Astrocyte (in vitro differentiated cells and primary cell): ENCODE measurements around the gene ATN1. TPM values are rescaled to one million over a fixed set of nuclear protein-coding genes. Genes with fewer than 3 reads are reported as not detected.
"Not testable (repeated sequence)": the region's sequence is repeated elsewhere in the genome, so short reads cannot be mapped to it uniquely, and the experiment has no call there.

Source experiments
- DNase-seq: peaks from one replicate; pipeline ENCODE4 v3.0.0-alpha.2; 2010; ENCODE audit warnings: low read depth
- FAIRE-seq: peaks from 2 replicates; lab custom pipeline; 2011; peaks lifted over from hg19 to GRCh38; lab: Jason Lieb, UNC
- H2AFZ ChIP-seq: 2 replicates; pipeline ENCODE4 v1.6.0; 2012; ENCODE audit warnings: low read depth, low read length, inconsistent platforms
- H3K27ac ChIP-seq: 2 replicates; pipeline ENCODE4 v1.5.1; 2011; ENCODE audit warnings: low read depth, low read length, inconsistent platforms
- H3K27me3 ChIP-seq: 2 replicates; pipeline ENCODE4 v1.6.0; 2011; ENCODE audit warnings: low read length, inconsistent platforms; ENCODE audit not compliant: insufficient read depth
- H3K36me3 ChIP-seq: 2 replicates; pipeline ENCODE4 v1.5.1; 2011; ENCODE audit warnings: low read length, inconsistent platforms; ENCODE audit not compliant: insufficient read depth
- H3K4me1 ChIP-seq: 2 replicates; pipeline ENCODE4 v1.5.1; 2011; ENCODE audit warnings: low read length, inconsistent platforms; ENCODE audit not compliant: insufficient read depth
- H3K4me2 ChIP-seq: 2 replicates; pipeline ENCODE4 v1.6.0; 2012; ENCODE audit warnings: low read length, inconsistent platforms
- H3K4me3 ChIP-seq: 2 replicates; pipeline ENCODE4 v1.5.1; 2011; ENCODE audit warnings: low read depth, mild to moderate bottlenecking, low read length, inconsistent platforms; ENCODE audit not compliant: insufficient read depth
- H3K79me2 ChIP-seq: 2 replicates; pipeline ENCODE4 v1.6.0; 2012; ENCODE audit warnings: mild to moderate bottlenecking, low read length, inconsistent platforms; ENCODE audit not compliant: insufficient read depth
- H3K9ac ChIP-seq: 2 replicates; pipeline ENCODE4 v1.6.0; 2012; ENCODE audit warnings: mild to moderate bottlenecking, low read length, inconsistent platforms
- H3K9me3 ChIP-seq: 2 replicates; pipeline ENCODE4 v1.5.1; 2012; ENCODE audit warnings: low read depth, mild to moderate bottlenecking, low read length, inconsistent platforms; ENCODE audit not compliant: insufficient read depth
- H4K20me1 ChIP-seq: 2 replicates; pipeline ENCODE4 v1.6.0; 2012; ENCODE audit warnings: low read length, inconsistent platforms; ENCODE audit not compliant: insufficient read depth
- H3K27ac Mint-ChIP-seq: one replicate; pipeline ENCODE4 v1.8.0; 2021; ENCODE audit warnings: mild to moderate bottlenecking, mixed read lengths; ENCODE audit not compliant: unreplicated experiment
- H3K27me3 Mint-ChIP-seq: one replicate; pipeline ENCODE4 v1.8.0; 2021; ENCODE audit warnings: low read depth, mixed read lengths; ENCODE audit not compliant: unreplicated experiment
- H3K36me3 Mint-ChIP-seq: one replicate; pipeline ENCODE4 v1.8.0; 2021; ENCODE audit warnings: low read depth, mixed read lengths; ENCODE audit not compliant: unreplicated experiment
- H3K4me1 Mint-ChIP-seq: one replicate; pipeline ENCODE4 v1.8.0; 2021; ENCODE audit warnings: low read depth, mixed read lengths; ENCODE audit not compliant: unreplicated experiment
- H3K4me3 Mint-ChIP-seq: one replicate; pipeline ENCODE4 v1.8.0; 2021; ENCODE audit warnings: mild to moderate bottlenecking, moderate library complexity, mixed read lengths; ENCODE audit not compliant: unreplicated experiment
- H3K9me3 Mint-ChIP-seq: one replicate; pipeline ENCODE4 v1.8.0; 2021; ENCODE audit warnings: mild to moderate bottlenecking, mixed read lengths; ENCODE audit not compliant: unreplicated experiment
- EZH2 ChIP-seq: IDR thresholded peaks from 2 replicates; pipeline ENCODE4 v1.6.1; 2012; ENCODE audit warnings: mild to moderate bottlenecking, low read length, inconsistent platforms; ENCODE audit not compliant: insufficient read depth
- total RNA-seq: library from RNA; stranded (reverse); gene quantifications from 2 replicates; pipeline ENCODE4 v1.2.1, GENCODE V29; 2021
- TF ChIP-seq, protein P1 (sequence below): IDR thresholded peaks from 2 replicates; pipeline ENCODE4 v1.5.1; 2011; ENCODE audit warnings: low read depth, mild to moderate bottlenecking, inconsistent platforms, low read length, moderate library complexity; ENCODE audit not compliant: insufficient read depth

Gene ATN1
- total RNA-seq, 1 donor from 2014 or later = 97.8 TPM

DNA sequence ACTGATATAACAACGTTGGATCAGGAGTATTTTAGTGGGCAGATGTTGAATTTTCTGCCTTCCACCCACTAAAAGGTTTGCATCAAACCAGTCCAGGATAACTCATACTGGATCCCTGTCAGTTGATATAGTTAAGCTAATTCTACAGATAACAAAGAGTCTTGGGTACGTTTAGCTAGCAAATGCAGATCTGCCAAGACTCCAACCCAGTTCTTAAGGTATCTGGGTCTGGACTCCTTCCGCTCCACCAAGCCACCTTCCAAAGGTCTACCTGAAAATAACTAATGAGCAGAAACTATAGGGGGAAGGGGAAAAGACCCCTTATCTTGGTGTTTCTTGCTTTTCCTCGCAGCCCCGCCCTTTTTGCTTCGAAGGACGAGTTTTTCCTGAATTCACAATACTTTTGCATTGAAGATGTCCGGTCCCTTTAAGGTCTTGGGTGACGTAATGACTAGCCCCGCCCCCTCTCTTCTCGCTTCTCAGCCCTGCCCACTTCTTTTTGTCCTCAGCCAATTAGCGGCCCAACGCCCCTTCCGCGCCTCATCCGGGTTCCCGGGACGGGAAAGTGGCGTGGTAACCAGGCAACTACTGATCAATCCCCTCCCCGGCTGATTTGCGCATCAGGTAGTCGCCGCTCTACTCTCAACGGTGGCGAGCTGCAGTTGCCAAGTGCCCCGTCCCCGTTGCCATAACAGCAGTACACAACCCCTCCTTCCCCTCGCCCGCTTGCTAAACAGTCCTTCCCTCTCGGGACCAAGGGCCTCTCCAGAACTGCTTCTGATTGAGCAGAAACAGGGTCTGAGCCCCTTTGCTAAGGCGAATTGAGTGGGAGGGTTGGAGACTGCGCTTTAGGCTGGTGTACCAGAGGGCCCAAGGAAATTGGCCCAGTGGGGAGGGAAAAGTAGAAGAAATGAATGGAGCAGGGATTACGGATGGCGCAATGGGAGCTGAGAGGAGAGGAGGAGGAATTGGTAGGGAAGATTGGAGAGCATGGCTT is 23.2 kb upstream of the ATN1 start, which contains the start of gene LRRC23:
Gene LRRC23, plus strand, starts transcription at position 543 of the 997 bp plus-strand sequence. CDS start 812 bp downstream, outside the sequence.
- no peaks in the 10 kb centered on the region for H3K79me2 ChIP-seq
- FAIRE-seq (peak; percentile 95), DNase-seq (peak; percentile 87)
- peak within 1 kb of the TSS; percentile 78 for H2AFZ ChIP-seq
- H3K4me3 ChIP-seq = peak within 1 kb of the TSS; percentile 66
- Mint-ChIP-seq H3K9me3 (no peaks in the 10 kb centered on the region), H3K27me3 (no peaks in the 10 kb centered on the region), H3K36me3 (no peaks in the 10 kb centered on the region), H3K27ac (no peak within 1 kb of the TSS), H3K4me1 (no peaks in the 10 kb centered on the region), H3K4me3 (no peak within 1 kb of the TSS)
- H3K27ac ChIP-seq = peak within 1 kb of the TSS; percentile 54
- no peaks in the 10 kb centered on the region for H4K20me1 ChIP-seq
- no peaks in the 10 kb centered on the region for H3K36me3 ChIP-seq
- H3K4me2 ChIP-seq = peak within 1 kb of the TSS; percentile 92
- no peaks in the 10 kb centered on the region for H3K27me3 ChIP-seq
- H3K4me1 ChIP-seq = peaks cover 6% of the 10 kb centered on the region
- TF ChIP-seq, protein P1, sequence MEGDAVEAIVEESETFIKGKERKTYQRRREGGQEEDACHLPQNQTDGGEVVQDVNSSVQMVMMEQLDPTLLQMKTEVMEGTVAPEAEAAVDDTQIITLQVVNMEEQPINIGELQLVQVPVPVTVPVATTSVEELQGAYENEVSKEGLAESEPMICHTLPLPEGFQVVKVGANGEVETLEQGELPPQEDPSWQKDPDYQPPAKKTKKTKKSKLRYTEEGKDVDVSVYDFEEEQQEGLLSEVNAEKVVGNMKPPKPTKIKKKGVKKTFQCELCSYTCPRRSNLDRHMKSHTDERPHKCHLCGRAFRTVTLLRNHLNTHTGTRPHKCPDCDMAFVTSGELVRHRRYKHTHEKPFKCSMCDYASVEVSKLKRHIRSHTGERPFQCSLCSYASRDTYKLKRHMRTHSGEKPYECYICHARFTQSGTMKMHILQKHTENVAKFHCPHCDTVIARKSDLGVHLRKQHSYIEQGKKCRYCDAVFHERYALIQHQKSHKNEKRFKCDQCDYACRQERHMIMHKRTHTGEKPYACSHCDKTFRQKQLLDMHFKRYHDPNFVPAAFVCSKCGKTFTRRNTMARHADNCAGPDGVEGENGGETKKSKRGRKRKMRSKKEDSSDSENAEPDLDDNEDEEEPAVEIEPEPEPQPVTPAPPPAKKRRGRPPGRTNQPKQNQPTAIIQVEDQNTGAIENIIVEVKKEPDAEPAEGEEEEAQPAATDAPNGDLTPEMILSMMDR = no peak
- TF ChIP-seq EZH2 = no peak
- peak within 1 kb of the TSS; percentile 84 for H3K9ac ChIP-seq
- H3K9me3 ChIP-seq = no peaks in the 10 kb centered on the region

DNA sequence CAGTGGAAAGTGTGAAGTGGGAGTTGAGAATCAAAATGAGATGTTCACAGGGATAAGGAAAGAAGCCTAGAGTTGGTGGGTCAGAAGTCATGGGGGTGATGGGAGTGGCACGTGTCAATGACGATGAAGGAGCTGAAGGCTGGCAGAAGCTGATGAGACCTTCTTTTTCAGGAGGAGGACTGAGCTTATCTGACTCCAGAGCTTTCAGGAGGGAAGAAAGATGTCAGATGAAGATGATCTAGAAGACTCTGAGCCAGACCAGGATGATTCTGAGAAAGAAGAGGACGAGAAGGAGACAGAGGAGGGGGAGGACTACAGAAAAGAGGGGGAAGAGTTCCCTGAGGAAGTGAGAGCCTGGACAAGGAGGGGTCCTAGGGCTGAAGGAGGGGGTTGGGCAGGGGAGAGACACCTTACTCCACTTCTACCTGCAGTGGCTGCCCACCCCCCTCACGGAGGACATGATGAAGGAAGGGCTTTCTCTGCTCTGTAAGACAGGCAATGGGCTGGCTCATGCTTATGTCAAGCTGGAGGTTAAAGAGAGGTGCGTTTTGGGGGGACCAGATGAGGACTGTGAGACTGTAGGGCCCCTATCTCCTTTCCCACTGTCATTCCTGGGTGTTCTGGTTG is 22.2 kb upstream of the ATN1 start:
- H3K4me3 ChIP-seq = peak overlapping the region; percentile 66
- H4K20me1 ChIP-seq = no peaks in the 10 kb centered on the region
- no peaks in the 10 kb centered on the region for H3K79me2 ChIP-seq
- H3K4me2 ChIP-seq = peak overlapping the region; percentile 92
- H3K36me3 Mint-ChIP-seq = no peaks in the 10 kb centered on the region
- no peak overlapping the region for H2AFZ ChIP-seq
- no peaks in the 10 kb centered on the region for H3K27me3 ChIP-seq
- H3K27ac ChIP-seq = no peak overlapping the region
- no peak overlapping the region for H3K27ac Mint-ChIP-seq
- H3K4me1 Mint-ChIP-seq = no peaks in the 10 kb centered on the region
- no peaks in the 10 kb centered on the region for H3K36me3 ChIP-seq
- H3K9me3 ChIP-seq = no peaks in the 10 kb centered on the region
- no peaks in the 10 kb centered on the region for H3K9me3 Mint-ChIP-seq
- no peak overlapping the region for H3K4me3 Mint-ChIP-seq
- TF ChIP-seq, protein P1 = no peak
- no peak for TF ChIP-seq EZH2
- peak overlapping the region; percentile 84 for H3K9ac ChIP-seq
- DNase-seq (no peak), FAIRE-seq (peak; percentile 23)
- H3K27me3 Mint-ChIP-seq = no peaks in the 10 kb centered on the region
- peaks cover 6% of the 10 kb centered on the region for H3K4me1 ChIP-seq

- H3K9me3 Mint-ChIP-seq, H3K4me1 Mint-ChIP-seq, H3K27ac Mint-ChIP-seq, DNase-seq, H3K27me3 Mint-ChIP-seq, H3K9ac ChIP-seq, H3K4me3 ChIP-seq, H3K4me1 ChIP-seq, H3K36me3 ChIP-seq, H3K27me3 ChIP-seq, H3K36me3 Mint-ChIP-seq, H4K20me1 ChIP-seq, H3K4me2 ChIP-seq, H3K79me2 ChIP-seq, H3K4me3 Mint-ChIP-seq, H3K9me3 ChIP-seq, H2AFZ ChIP-seq, H3K27ac ChIP-seq, FAIRE-seq: not testable (repeated sequence)
Measured at GRCh38 chr12:6908141-6908540, 19.6 kb upstream of the ATN1 start.
